ENCODE data around the gene POU6F2.

- TF ChIP-seq CTCF (IDR thresholded peaks at IDR 0.05): no peak
- no peak for TF ChIP-seq POLR2AphosphoS5 (IDR thresholded peaks at IDR 0.05)
- no peak for TF ChIP-seq POLR2A (IDR thresholded peaks at IDR 0.05; ENCODE audit: low read depth)
Observed at GRCh38 chr7:38940774-38941173, 36.9 kb upstream of the POU6F2 start.
